Measurements from ENCODE around the gene ZNF276. TPM values are rescaled to one million over a fixed set of nuclear protein-coding genes. Genes with fewer than 3 reads are reported as not detected.

The ZNF276 gene
- total RNA-seq, 4 donors from 2014 or later, result 10.9 to 39.6 (median 22.2) TPM

GRCh38 chr16:89700100-89700648 lies 21.2 kb upstream of the ZNF276 start:
- TF ChIP-seq CTCF (IDR thresholded peaks at IDR 0.05; ENCODE audit: low read depth), result no peak

- TF ChIP-seq CTCF (IDR thresholded peaks at IDR 0.05; ENCODE audit: low read depth), result no peak
Observed at GRCh38 chr16:89700649-89701424, 20.5 kb upstream of the ZNF276 start.

GRCh38 chr16:89701425-89702406 lies 19.6 kb upstream of the ZNF276 start, which contains the start of gene SPATA2L:
SPATA2L (minus strand) TSS chr16:89701705; CDS start chr16:89701232, 473 bp downstream.
- no peak for TF ChIP-seq CTCF (IDR thresholded peaks at IDR 0.05; ENCODE audit: low read depth)

- TF ChIP-seq CTCF (IDR thresholded peaks at IDR 0.05; ENCODE audit: low read depth), result no peak
Observed at GRCh38 chr16:89704281-89704680, 17.1 kb upstream of the ZNF276 start.

GRCh38 chr16:89705006-89705405 lies 16.3 kb upstream of the ZNF276 start:
- TF ChIP-seq CTCF (IDR thresholded peaks at IDR 0.05; ENCODE audit: low read depth), result no peak

GRCh38 chr16:89706518-89707260 lies 14.6 kb upstream of the ZNF276 start:
- TF ChIP-seq CTCF (IDR thresholded peaks at IDR 0.05; ENCODE audit: low read depth), result no peak
